Rectal smooth muscle tissue (tissue), 1 donor: ENCODE data around the gene VWA2.

Experiments used
- H3K27ac ChIP-seq: one replicate; pipeline ENCODE4 v1.7.0; 2013; ENCODE audit warnings: low read depth, low read length, inconsistent platforms
- H3K27me3 ChIP-seq: one replicate; pipeline ENCODE4 v1.7.0; 2013; ENCODE audit warnings: low read length; ENCODE audit not compliant: control insufficient read depth, insufficient read depth
- H3K36me3 ChIP-seq: one replicate; pipeline ENCODE4 v1.7.0; 2013; ENCODE audit warnings: low read length; ENCODE audit not compliant: control insufficient read depth, insufficient read depth
- H3K4me1 ChIP-seq: one replicate; pipeline ENCODE4 v1.7.0; 2013; ENCODE audit warnings: low read length; ENCODE audit not compliant: control insufficient read depth, insufficient read depth
- H3K4me3 ChIP-seq: one replicate; pipeline ENCODE4 v1.7.0; 2013; ENCODE audit warnings: low read length
- H3K9ac ChIP-seq: one replicate; pipeline ENCODE4 v1.7.0; 2013; ENCODE audit warnings: low read length

VWA2 gene

GRCh38 chr10:114271075-114271778 lies 32.2 kb downstream of the VWA2 start:
- Histone ChIP-seq H3K36me3 (no peaks in the 10 kb centered on the region), H3K27ac (peak overlapping the region; percentile 34), H3K27me3 (no peaks in the 10 kb centered on the region), H3K9ac (no peak overlapping the region), H3K4me3 (no peak overlapping the region), H3K4me1 (no peaks in the 10 kb centered on the region)

GRCh38 chr10:114271779-114272167 lies 32.7 kb downstream of the VWA2 start:
- H3K36me3 ChIP-seq = no peaks in the 10 kb centered on the region
- H3K4me1 ChIP-seq = no peaks in the 10 kb centered on the region
- H3K9ac ChIP-seq = no peak overlapping the region
- H3K27ac ChIP-seq = peak overlapping the region; percentile 28
- no peak overlapping the region for H3K4me3 ChIP-seq
- peaks cover under 1% of the 10 kb centered on the region for H3K27me3 ChIP-seq

GRCh38 chr10:114272696-114273095 lies 33.6 kb downstream of the VWA2 start:
- Histone ChIP-seq H3K4me3 (no peak overlapping the region), H3K27ac (no peak overlapping the region), H3K27me3 (peaks cover 2% of the 10 kb centered on the region), H3K9ac (no peak overlapping the region), H3K4me1 (no peaks in the 10 kb centered on the region), H3K36me3 (no peaks in the 10 kb centered on the region)

- Histone ChIP-seq H3K4me3 (no peak overlapping the region), H3K4me1 (no peaks in the 10 kb centered on the region), H3K36me3 (no peaks in the 10 kb centered on the region), H3K27me3 (peaks cover 2% of the 10 kb centered on the region), H3K27ac (no peak overlapping the region), H3K9ac (no peak overlapping the region)
Observed at GRCh38 chr10:114273910-114274309, 34.9 kb downstream of the VWA2 start.

GRCh38 chr10:114274616-114275453 lies 35.8 kb downstream of the VWA2 start:
- H3K27me3 ChIP-seq = peaks cover 2% of the 10 kb centered on the region
- H3K4me3 ChIP-seq = no peak overlapping the region
- no peak overlapping the region for H3K27ac ChIP-seq
- no peaks in the 10 kb centered on the region for H3K4me1 ChIP-seq
- no peak overlapping the region for H3K9ac ChIP-seq
- H3K36me3 ChIP-seq = no peaks in the 10 kb centered on the region

GRCh38 chr10:114276066-114276465 lies 37.0 kb downstream of the VWA2 start:
- H3K27me3 ChIP-seq = peaks cover 2% of the 10 kb centered on the region
- no peaks in the 10 kb centered on the region for H3K36me3 ChIP-seq
- H3K9ac ChIP-seq = no peak overlapping the region
- H3K4me1 ChIP-seq = no peaks in the 10 kb centered on the region
- no peak overlapping the region for H3K4me3 ChIP-seq
- no peak overlapping the region for H3K27ac ChIP-seq

- Histone ChIP-seq H3K4me1 (no peaks in the 10 kb centered on the region), H3K36me3 (no peaks in the 10 kb centered on the region), H3K27ac (no peak overlapping the region), H3K27me3 (peaks cover 2% of the 10 kb centered on the region), H3K4me3 (no peak overlapping the region), H3K9ac (no peak overlapping the region)
Observed at GRCh38 chr10:114276671-114277070, 37.6 kb downstream of the VWA2 start.

- Histone ChIP-seq H3K4me3 (no peak overlapping the region), H3K27me3 (peaks cover 2% of the 10 kb centered on the region)
Observed at GRCh38 chr10:114278140-114278883, 39.3 kb downstream of the VWA2 start.

GRCh38 chr10:114278884-114279191 lies 39.8 kb downstream of the VWA2 start:
- Histone ChIP-seq H3K4me1 (no peaks in the 10 kb centered on the region), H3K27ac (no peak overlapping the region), H3K27me3 (peaks cover 2% of the 10 kb centered on the region), H3K9ac (no peak overlapping the region), H3K4me3 (no peak overlapping the region), H3K36me3 (no peaks in the 10 kb centered on the region)

More at GRCh38 chr10:114278140-114278883, 39.3 kb downstream of the VWA2 start:
- Histone ChIP-seq H3K9ac (no peak overlapping the region), H3K27ac (no peak overlapping the region), H3K36me3 (no peaks in the 10 kb centered on the region), H3K4me1 (no peaks in the 10 kb centered on the region)

GRCh38 chr10:114279289-114279688 lies 40.2 kb downstream of the VWA2 start:
- Histone ChIP-seq H3K36me3 (no peaks in the 10 kb centered on the region), H3K9ac (no peak overlapping the region), H3K4me1 (no peaks in the 10 kb centered on the region), H3K27ac (no peak overlapping the region), H3K4me3 (no peak overlapping the region), H3K27me3 (peaks cover 2% of the 10 kb centered on the region)

- Histone ChIP-seq H3K4me1 (no peaks in the 10 kb centered on the region), H3K27me3 (peaks cover 2% of the 10 kb centered on the region), H3K4me3 (no peak overlapping the region), H3K9ac (no peak overlapping the region), H3K36me3 (no peaks in the 10 kb centered on the region), H3K27ac (no peak overlapping the region)
Observed at GRCh38 chr10:114279901-114280644, 41.0 kb downstream of the VWA2 start.

GRCh38 chr10:114281006-114281405 lies 42.0 kb downstream of the VWA2 start:
- no peaks in the 10 kb centered on the region for H3K36me3 ChIP-seq
- H3K4me1 ChIP-seq = no peaks in the 10 kb centered on the region
- H3K4me3 ChIP-seq = no peak overlapping the region
- H3K9ac ChIP-seq = no peak overlapping the region
- peaks cover 2% of the 10 kb centered on the region for H3K27me3 ChIP-seq
- H3K27ac ChIP-seq = no peak overlapping the region
